Adipocyte (in vitro differentiated cells): Measurements from ENCODE around the gene ARHGAP42.

Experiments used
- DNase-seq: peaks from one replicate; pipeline ENCODE4 v3.0.0-alpha.2; 2015; ENCODE audit warnings: low read depth
- H3K27me3 ChIP-seq: replicated peaks from 2 replicates; pipeline ENCODE4 v1.7.0; 2013; ENCODE audit warnings: mild to moderate bottlenecking, low read length, moderate library complexity; ENCODE audit not compliant: control insufficient read depth, insufficient read depth
- H3K36me3 ChIP-seq: 2 replicates; pipeline ENCODE4 v1.7.0; 2013; ENCODE audit warnings: low read length, mild to moderate bottlenecking, moderate library complexity; ENCODE audit not compliant: control insufficient read depth, insufficient read depth, severe bottlenecking
- H3K4me1 ChIP-seq: 2 replicates; pipeline ENCODE4 v1.7.0; 2013; ENCODE audit warnings: mild to moderate bottlenecking, low read length, moderate library complexity; ENCODE audit not compliant: control insufficient read depth, insufficient read depth
- H3K4me3 ChIP-seq: 2 replicates; pipeline ENCODE4 v1.7.0; 2013; ENCODE audit warnings: mild to moderate bottlenecking, low read length, moderate library complexity
- H3K9ac ChIP-seq: 2 replicates; pipeline ENCODE4 v1.7.0; 2013; ENCODE audit warnings: mild to moderate bottlenecking, low read length, moderate library complexity
- H3K9me3 ChIP-seq: 2 replicates; pipeline ENCODE4 v1.7.0; 2013; ENCODE audit warnings: mild to moderate bottlenecking, low read length, moderate library complexity; ENCODE audit not compliant: control insufficient read depth

The ARHGAP42 gene

DNA sequence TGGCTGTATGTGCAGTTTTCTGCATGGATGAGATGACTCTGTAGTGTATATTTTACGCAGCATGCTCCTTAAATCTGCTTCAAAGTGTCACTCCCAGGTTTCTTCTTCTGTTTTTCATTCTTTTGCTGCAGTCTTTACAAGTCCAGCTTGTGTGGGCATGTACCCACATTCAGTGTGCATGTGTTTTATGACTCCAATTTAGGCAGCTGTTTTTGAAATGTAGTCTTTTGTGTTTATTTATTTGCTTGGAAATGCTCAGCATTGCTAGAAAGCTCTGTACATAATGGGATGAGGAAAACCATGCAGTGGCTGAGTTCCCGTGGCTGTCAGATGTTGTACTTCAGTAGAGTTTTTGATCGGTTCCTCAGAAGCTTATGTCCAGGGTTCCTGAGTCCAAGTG is 138.5 kb downstream of the ARHGAP42 start:
- Histone ChIP-seq H3K36me3 (no peaks in the 10 kb centered on the region), H3K9me3 (no peaks in the 10 kb centered on the region), H3K4me1 (peaks cover 31% of the 10 kb centered on the region), H3K4me3 (no peak overlapping the region), H3K9ac (no peak overlapping the region), H3K27me3 (no peaks in the 10 kb centered on the region)
- DNase-seq = peak; percentile 25

- H3K4me3 ChIP-seq = no peak overlapping the region
- H3K9me3 ChIP-seq = no peaks in the 10 kb centered on the region
- H3K36me3 ChIP-seq = no peaks in the 10 kb centered on the region
- peaks cover 49% of the 10 kb centered on the region for H3K4me1 ChIP-seq
- H3K27me3 ChIP-seq = no peaks in the 10 kb centered on the region
- H3K9ac ChIP-seq = no peak overlapping the region
- DNase-seq = peak; percentile 36
Measured at GRCh38 chr11:100827934-100828661, 141.0 kb downstream of the ARHGAP42 start.

GRCh38 chr11:100830274-100830673 is 143.2 kb downstream of the ARHGAP42 start:
- DNase-seq = no peak
- Histone ChIP-seq H3K36me3 (no peaks in the 10 kb centered on the region), H3K9ac (no peak overlapping the region), H3K27me3 (no peaks in the 10 kb centered on the region), H3K4me3 (no peak overlapping the region), H3K9me3 (no peaks in the 10 kb centered on the region), H3K4me1 (peaks cover 36% of the 10 kb centered on the region)

DNA sequence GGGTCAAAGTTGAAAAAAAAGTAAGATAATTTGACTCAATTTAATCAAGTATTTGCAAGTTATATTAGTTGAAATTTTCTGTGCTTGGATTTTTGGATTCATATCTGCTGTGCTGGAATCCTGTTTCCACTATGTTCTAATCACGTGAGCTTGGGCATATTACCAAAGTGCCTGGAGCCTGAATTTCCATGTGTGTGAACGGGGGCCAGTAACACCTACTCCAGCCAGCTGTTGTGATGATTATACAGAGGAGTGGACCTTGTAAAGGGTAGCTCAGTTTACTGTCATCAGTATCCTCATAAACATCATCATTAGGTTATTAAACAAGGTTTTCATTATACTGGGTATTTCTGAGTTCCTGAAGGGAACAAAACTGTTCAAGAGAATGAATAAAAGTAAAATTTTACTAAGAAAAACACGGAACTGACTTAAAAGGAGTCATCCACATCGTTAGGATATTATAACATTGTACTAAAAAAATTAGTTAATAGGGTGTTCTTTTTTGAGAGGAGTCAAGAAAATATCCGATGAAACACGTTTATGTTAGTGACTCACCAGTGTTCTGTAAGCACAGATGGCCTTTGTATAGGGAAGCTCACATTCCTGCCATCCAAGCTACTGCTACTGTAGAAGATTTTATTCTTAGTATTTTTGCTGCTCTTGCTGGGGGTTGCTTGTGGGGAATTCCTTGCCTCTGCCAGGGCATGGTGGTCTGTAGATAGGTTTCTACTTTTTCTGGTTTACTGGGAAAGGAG is 144.1 kb downstream of the ARHGAP42 start:
- no peaks in the 10 kb centered on the region for H3K9me3 ChIP-seq
- no peaks in the 10 kb centered on the region for H3K36me3 ChIP-seq
- peak overlapping the region; percentile 53 for H3K9ac ChIP-seq
- H3K27me3 ChIP-seq = no peaks in the 10 kb centered on the region
- peaks cover 37% of the 10 kb centered on the region for H3K4me1 ChIP-seq
- peak overlapping the region; percentile 26 for H3K4me3 ChIP-seq
- peak; percentile 63 for DNase-seq

GRCh38 chr11:100831929-100832494 is 144.9 kb downstream of the ARHGAP42 start:
- H3K36me3 ChIP-seq = no peaks in the 10 kb centered on the region
- H3K27me3 ChIP-seq = no peaks in the 10 kb centered on the region
- H3K4me3 ChIP-seq = peak overlapping the region; percentile 54
- H3K9me3 ChIP-seq = no peaks in the 10 kb centered on the region
- H3K9ac ChIP-seq = peak overlapping the region; percentile 75
- peaks cover 40% of the 10 kb centered on the region for H3K4me1 ChIP-seq
- no peak for DNase-seq

- H3K4me1 ChIP-seq = peaks cover 40% of the 10 kb centered on the region
- H3K9me3 ChIP-seq = no peaks in the 10 kb centered on the region
- peak overlapping the region; percentile 75 for H3K9ac ChIP-seq
- DNase-seq = no peak
- no peaks in the 10 kb centered on the region for H3K27me3 ChIP-seq
- peak overlapping the region; percentile 54 for H3K4me3 ChIP-seq
- H3K36me3 ChIP-seq = no peaks in the 10 kb centered on the region
Measured at GRCh38 chr11:100832829-100833228, 145.7 kb downstream of the ARHGAP42 start.

DNA sequence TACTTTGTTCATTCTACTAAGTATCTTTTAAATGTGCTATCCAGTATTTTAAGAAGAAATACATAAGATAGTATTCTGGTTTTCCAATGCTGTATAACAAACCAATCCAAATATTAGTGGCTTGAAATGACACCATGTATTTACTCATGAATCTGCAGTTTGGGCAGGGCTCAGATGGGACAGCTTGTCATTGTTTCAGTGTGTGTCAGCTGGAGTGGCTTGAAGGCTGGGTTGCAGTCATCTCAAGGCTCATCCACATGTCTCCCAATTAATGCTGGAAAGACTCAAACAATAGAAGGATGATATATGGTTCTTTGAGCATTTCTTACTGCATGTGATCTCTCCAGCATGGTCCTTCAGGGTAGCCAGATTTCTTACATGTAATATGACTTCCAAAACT is 146.2 kb downstream of the ARHGAP42 start:
- no peaks in the 10 kb centered on the region for H3K27me3 ChIP-seq
- no peaks in the 10 kb centered on the region for H3K9me3 ChIP-seq
- H3K36me3 ChIP-seq = no peaks in the 10 kb centered on the region
- peak overlapping the region; percentile 44 for H3K9ac ChIP-seq
- H3K4me3 ChIP-seq = peak overlapping the region; percentile 10
- H3K4me1 ChIP-seq = peaks cover 40% of the 10 kb centered on the region
- DNase-seq = no peak

DNA sequence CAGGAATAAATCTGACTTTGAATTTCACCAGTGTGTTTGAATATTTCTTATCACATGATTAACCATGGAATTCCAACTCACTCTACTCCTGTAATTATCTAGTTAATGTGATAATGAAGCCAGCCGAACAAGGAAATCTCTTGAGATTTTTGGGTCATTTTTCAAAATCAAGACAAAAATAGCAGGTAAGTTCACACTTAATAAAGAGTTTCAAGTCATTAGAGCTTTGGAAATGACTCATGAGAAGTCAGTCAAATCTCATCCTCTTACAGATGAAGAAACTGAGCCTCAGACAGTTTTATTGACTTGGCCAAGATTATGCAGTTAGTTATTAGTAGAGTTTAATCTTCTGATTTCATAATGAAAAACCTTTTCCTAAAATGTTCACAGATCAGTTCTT is 148.8 kb downstream of the ARHGAP42 start:
- Histone ChIP-seq H3K27me3 (no peaks in the 10 kb centered on the region), H3K9ac (no peak overlapping the region), H3K4me3 (no peak overlapping the region)

DNA sequence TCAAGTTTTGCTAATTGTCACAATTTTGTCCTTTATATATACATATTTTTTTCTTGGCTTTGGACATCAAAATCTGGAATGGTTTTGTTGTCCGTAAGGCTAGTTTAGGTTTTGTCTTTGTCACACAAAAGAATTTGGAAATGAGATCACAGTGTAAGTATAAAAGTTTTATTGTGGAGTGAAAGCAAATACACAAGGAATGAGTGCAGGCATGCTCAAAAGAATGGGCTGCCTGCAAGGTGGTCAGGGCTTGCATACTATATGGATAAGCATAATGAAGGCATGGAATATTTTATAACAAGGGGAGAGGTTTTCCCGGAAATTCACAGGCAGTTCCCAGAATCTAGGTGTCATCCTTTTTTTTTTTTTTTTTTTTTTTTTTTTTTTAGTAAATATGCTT is 150.2 kb downstream of the ARHGAP42 start:
- H3K9me3 ChIP-seq = no peaks in the 10 kb centered on the region
- H3K4me1 ChIP-seq = peaks cover 19% of the 10 kb centered on the region
- H3K4me3 ChIP-seq = no peak overlapping the region
- no peaks in the 10 kb centered on the region for H3K27me3 ChIP-seq
- H3K36me3 ChIP-seq = no peaks in the 10 kb centered on the region
- DNase-seq = no peak
- H3K9ac ChIP-seq = no peak overlapping the region

More for the DNA sequence above, 148.8 kb downstream of the ARHGAP42 start:
- no peaks in the 10 kb centered on the region for H3K36me3 ChIP-seq
- no peaks in the 10 kb centered on the region for H3K9me3 ChIP-seq
- peaks cover 33% of the 10 kb centered on the region for H3K4me1 ChIP-seq
- DNase-seq = no peak

DNA sequence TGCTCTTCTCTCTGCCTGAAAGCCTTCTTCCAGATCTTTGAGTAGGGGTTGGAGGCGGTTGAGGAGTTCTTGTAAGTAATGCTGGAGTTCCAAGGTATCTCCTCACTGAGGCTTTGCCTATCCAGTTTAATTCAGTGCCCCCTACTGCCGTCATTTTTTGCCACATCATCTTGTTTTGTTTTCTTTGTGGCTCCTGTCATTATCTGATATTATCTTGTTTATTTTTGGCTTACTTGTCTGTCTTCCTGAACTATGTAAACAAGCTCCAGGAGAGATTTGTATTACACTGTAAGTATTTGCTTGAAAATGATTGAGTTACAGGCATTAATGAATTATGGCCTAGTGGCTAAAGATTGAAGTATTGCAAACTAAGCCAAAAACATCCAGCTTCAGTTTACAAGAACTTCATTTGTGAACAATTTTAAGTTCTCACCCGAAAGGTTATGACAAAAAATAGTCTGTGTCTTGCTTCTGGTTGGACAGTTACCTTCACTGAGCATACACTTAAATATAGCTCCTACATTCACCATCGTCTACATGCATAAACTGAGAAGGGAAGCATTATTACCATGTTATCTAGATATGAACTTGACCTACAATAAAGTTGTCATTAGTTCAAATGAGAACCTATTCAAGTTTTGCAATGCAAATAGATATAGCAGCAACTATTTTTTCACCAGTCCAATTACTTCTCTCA is 154.8 kb downstream of the ARHGAP42 start:
- H3K4me1 ChIP-seq = no peaks in the 10 kb centered on the region
- DNase-seq = no peak
- H3K4me3 ChIP-seq = no peak overlapping the region
- no peaks in the 10 kb centered on the region for H3K9me3 ChIP-seq
- H3K9ac ChIP-seq = no peak overlapping the region
- no peaks in the 10 kb centered on the region for H3K27me3 ChIP-seq
- no peaks in the 10 kb centered on the region for H3K36me3 ChIP-seq

GRCh38 chr11:100847696-100848216 is 160.7 kb downstream of the ARHGAP42 start:
- Histone ChIP-seq H3K27me3 (no peaks in the 10 kb centered on the region), H3K4me1 (peaks cover 17% of the 10 kb centered on the region), H3K4me3 (no peak overlapping the region), H3K36me3 (no peaks in the 10 kb centered on the region), H3K9ac (no peak overlapping the region), H3K9me3 (no peaks in the 10 kb centered on the region)
- no peak for DNase-seq
